Ovary (tissue), 9 donors: Measurements from ENCODE around the gene PRDX2. TPM values are rescaled to one million over a fixed set of nuclear protein-coding genes. Genes with fewer than 3 reads are reported as not detected.

Experiments
- DNase-seq, 5 donors: peaks; one replicate each; pipeline ENCODE4 v3.0.0-alpha.2; 2019 to 2020
- H3K27ac ChIP-seq, 2 donors: fragments of 200-600 bp; one replicate each; pipeline versions ENCODE4 v1.5.1 to v1.8.0; 2019 to 2022
- H3K27me3 ChIP-seq: fragments of 200-600 bp; one replicate; pipeline ENCODE4 v1.8.0; 2022
- H3K36me3 ChIP-seq: fragments of 200-600 bp; sonication (generic); one replicate; pipeline ENCODE4 v1.5.1; 2019
- H3K4me1 ChIP-seq: one replicate; pipeline ENCODE4 v1.8.1; 2013; ENCODE audit warnings: mild to moderate bottlenecking, moderate library complexity; ENCODE audit not compliant: insufficient read depth
- H3K4me3 ChIP-seq: fragments of 200-600 bp; sonication (generic); one replicate; pipeline ENCODE4 v1.5.1; 2017
- H3K9me3 ChIP-seq, 2 donors: fragments of 200-600 bp in 1 of 2; sonication (generic) in 1 of 2; one replicate each; pipeline versions ENCODE4 v1.5.1 to v1.8.1; 2013 to 2019; ENCODE audit warnings: mild to moderate bottlenecking in 1 of 2, moderate library complexity in 1 of 2
- EP300 ChIP-seq: sonication (generic); formaldehyde crosslinking; IDR thresholded peaks from one replicate; pipeline ENCODE4 v1.6.1; 2017; ENCODE audit warnings: antibody characterized with exemption
- POLR2A ChIP-seq: fragments of 450-650 bp; IDR thresholded peaks from one replicate; pipeline ENCODE4 v1.6.1; 2017; ENCODE audit warnings: antibody characterized with exemption, mild to moderate bottlenecking, moderate library complexity
- WGBS, 3 donors: extraction: QIAGEN DNeasy Blood & Tissue Kit in 1 of 3; methylation state at CpG; one replicate each; pipeline versions ENCODE4 v1.1.5 to v1.1.7; 2013 to 2017; 5-methylcytosine and 5-hydroxymethylcytosine counted together
- intact Hi-C, 4 donors: fragments of 100-400 bp; cut with DNase I; formaldehyde crosslinking; loops; one replicate each; pipeline versions ENCODE4 v1.11.0 to v1.15.1; 2022 to 2023
- polyA plus RNA-seq, 2 donors: library from polyadenylated mRNA; stranded (reverse); fragments of 200-250 nt in 1 of 2; fragments of 350-450 nt in 1 of 2; fragmentation: Illumina TruSeq in 1 of 2; extraction: RNeasy Lipid Tissue Mini Kit (QIAGEN cat#74804) in 1 of 2; gene quantifications; one replicate each; pipeline ENCODE4 v1.2.3, GENCODE V29; 2013 to 2014
- total RNA-seq, 7 donors: library from RNA; depleted of rRNA in 2 of 7; stranded (reverse); fragments of >200 nt in 2 of 7; fragmentation: NEBNext Ultra II Directional in 3 of 7; extraction: Animal tissue kit (Norgen Biotek cat#: 25700) in 3 of 7; gene quantifications; one replicate each; pipeline versions ENCODE4 v1.1.0 to v1.2.4, GENCODE V29; 2016 to 2023
- TF ChIP-seq, protein P1 (sequence below), 3 donors: fragments of 450-650 bp in 2 of 3; fragments of 200-600 bp in 1 of 3; IDR thresholded peaks; one replicate each; pipeline versions ENCODE4 v1.5.1 to v1.8.0; 2016 to 2022; ENCODE audit warnings: antibody characterized with exemption in 3 of 3, mild to moderate bottlenecking in 1 of 3
- donor health status: DM: no; HTN: no; CAD: no; lungs with moderate emphysema.
- donor health status: DM: no; HTN: no; CAD: no.
- donor health status: Bipolar disorder and iron deficiency.
- donor health status: DM: yes; HTN: yes; CAD: no.
- donor health status: DM: no; HTN: no; CAD: no.
- donor health status: DM: yes; HTN: yes; CAD: no.

Gene PRDX2
- total and polyA plus RNA-seq, 9 donors, result 98.3 to 321 (median 237) TPM

DNA sequence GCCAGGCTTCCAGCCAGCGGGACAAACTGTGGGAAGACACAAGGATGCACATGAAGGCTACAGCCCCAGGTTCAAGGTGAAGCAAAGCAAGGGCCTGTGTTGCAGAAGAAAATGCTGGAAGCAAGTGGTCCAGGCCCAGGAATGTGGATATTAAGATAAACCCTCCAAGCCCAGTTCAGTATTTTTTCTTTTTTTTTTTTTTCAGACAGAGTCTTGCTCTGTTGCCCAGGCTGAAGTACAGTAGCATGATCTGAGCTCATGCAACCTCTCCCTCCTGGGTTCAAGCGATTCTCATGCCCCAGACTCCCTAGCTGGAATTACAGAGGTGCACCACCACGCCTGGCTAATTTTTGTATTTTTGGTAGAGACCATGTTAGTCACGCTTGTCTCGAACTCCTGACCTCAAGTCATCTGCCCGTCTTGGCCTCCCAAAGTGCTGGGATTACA lies 4.4 kb downstream of the PRDX2 start:
- Histone ChIP-seq H3K36me3 (no peaks in the 10 kb centered on the region), H3K27me3 (no peaks in the 10 kb centered on the region), H3K27ac (no peak overlapping the region), H3K4me1 (peaks cover 4% of the 10 kb centered on the region), H3K4me3 (no peak overlapping the region), H3K9me3 (no peaks in the 10 kb centered on the region)
- DNase-seq, result peak in 2 of 5 donors; percentile 20 to 32
- intact Hi-C loops, result loop anchor here in 3 of 4 donors (2.0 to 5.0 kb wide), 2 partner anchors 20 to 35 kb away; no protein-coding TSS in a partner anchor
- TF ChIP-seq EP300 (no peak), POLR2A (no peak)
- TF ChIP-seq, protein P1, sequence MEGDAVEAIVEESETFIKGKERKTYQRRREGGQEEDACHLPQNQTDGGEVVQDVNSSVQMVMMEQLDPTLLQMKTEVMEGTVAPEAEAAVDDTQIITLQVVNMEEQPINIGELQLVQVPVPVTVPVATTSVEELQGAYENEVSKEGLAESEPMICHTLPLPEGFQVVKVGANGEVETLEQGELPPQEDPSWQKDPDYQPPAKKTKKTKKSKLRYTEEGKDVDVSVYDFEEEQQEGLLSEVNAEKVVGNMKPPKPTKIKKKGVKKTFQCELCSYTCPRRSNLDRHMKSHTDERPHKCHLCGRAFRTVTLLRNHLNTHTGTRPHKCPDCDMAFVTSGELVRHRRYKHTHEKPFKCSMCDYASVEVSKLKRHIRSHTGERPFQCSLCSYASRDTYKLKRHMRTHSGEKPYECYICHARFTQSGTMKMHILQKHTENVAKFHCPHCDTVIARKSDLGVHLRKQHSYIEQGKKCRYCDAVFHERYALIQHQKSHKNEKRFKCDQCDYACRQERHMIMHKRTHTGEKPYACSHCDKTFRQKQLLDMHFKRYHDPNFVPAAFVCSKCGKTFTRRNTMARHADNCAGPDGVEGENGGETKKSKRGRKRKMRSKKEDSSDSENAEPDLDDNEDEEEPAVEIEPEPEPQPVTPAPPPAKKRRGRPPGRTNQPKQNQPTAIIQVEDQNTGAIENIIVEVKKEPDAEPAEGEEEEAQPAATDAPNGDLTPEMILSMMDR (IDR thresholded peaks at IDR 0.05), result no peak
- 88 to 91% (median 89%) methylated on average over 6 of the region's 6 CpGs for WGBS, 3 donors

DNA sequence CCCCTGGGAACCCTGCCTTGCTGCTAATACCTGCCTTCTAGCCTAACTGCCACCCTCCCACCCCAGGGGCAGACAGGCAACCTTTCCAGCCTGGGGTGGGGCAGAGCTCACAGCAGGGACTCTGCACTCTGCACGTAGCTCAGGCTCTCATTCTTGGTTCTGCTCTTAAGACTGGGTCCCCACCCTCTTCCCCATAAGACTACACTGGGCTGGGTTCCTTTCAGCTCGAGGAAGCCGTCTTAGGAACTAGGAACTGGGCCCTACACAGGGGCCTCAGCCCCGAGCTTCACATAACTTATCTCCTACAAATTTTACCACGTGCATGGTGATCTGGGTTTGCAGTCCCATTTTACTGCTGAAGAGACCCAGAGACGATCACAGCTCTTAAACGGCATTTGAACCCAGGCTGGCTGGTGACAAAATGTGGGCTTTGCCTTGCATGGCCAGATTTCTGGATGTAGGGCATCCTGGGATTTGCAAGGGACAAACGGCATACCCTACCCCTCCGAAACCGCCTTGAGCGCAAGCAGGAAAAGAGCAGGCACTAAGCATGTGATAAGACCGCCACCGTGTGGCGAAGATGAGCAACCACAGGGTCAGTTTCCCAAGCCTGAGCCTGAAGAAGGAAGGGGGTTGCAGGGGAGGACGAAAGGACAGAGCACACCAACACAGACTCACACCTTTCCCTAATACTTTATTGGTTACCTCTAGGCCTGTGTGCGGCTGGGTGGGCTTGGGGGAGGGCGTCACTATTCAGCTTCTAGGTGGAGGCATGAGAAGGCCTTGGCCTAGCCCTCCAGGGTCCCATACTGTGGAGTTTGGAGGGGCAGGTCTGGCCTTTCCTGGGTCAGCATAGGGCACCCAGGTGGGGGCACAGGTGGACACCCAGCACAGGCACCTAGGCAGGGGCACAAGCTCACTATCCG lies 5.2 kb downstream of the PRDX2 start:
- H3K36me3 ChIP-seq, result no peaks in the 10 kb centered on the region
- H3K27ac ChIP-seq, result peak overlapping the region in 1 of 2 donors; percentile 42
- no peaks in the 10 kb centered on the region for H3K27me3 ChIP-seq
- H3K4me3 ChIP-seq, result no peak overlapping the region
- intact Hi-C loops, result loop anchor here in 3 of 4 donors (1.0 to 5.0 kb wide), 3 partner anchors 19 to 34 kb away; no protein-coding TSS in a partner anchor
- TF ChIP-seq EP300 (no peak), POLR2A (peak; percentile 21)
- TF ChIP-seq, protein P1 (IDR thresholded peaks at IDR 0.05), result peak; percentile 89 to 96 (median 94)
- H3K9me3 ChIP-seq, result no peaks in the 10 kb centered on the region
- peaks cover 4% of the 10 kb centered on the region for H3K4me1 ChIP-seq
- WGBS, 3 donors, result 7 to 9% (median 7%) methylated on average over 18 of the region's 18 CpGs
- peak; percentile 73 to 83 (median 81) for DNase-seq

DNA sequence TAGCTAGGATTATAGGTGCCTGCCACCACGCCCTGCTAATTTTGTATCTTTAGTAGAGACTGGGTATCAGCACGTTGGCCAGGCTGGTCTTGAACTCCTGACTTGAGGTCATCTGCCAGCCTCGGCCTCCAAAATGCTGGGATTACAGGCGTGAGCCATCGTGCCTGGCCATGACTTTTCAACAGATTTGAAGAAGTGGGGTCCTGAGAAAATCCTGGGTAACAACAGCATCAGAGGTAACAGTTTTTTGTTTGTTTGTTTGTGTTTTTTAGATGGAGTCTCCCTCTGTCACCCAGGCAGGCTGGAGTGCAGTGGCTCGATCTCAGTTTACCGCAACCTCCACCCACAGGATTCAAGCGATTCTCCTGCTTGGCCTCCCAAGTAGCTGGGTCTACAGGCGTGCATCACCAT lies 6.6 kb downstream of the PRDX2 start:
- intact Hi-C loops, result loop anchor here in 1 of 4 donors (5.0 kb wide), 1 partner anchor 33 kb away; no protein-coding TSS in a partner anchor
- Histone ChIP-seq H3K4me1 (peaks cover 4% of the 10 kb centered on the region), H3K4me3 (no peak overlapping the region), H3K27me3 (no peaks in the 10 kb centered on the region), H3K27ac (no peak overlapping the region), H3K36me3 (no peaks in the 10 kb centered on the region), H3K9me3 (no peaks in the 10 kb centered on the region)
- 87 to 93% (median 93%) methylated on average over 9 of the region's 9 CpGs for WGBS, 3 donors
- no peak for DNase-seq
- TF ChIP-seq, protein P1 (IDR thresholded peaks at IDR 0.05), result no peak
- TF ChIP-seq EP300 (no peak), POLR2A (no peak)

DNA sequence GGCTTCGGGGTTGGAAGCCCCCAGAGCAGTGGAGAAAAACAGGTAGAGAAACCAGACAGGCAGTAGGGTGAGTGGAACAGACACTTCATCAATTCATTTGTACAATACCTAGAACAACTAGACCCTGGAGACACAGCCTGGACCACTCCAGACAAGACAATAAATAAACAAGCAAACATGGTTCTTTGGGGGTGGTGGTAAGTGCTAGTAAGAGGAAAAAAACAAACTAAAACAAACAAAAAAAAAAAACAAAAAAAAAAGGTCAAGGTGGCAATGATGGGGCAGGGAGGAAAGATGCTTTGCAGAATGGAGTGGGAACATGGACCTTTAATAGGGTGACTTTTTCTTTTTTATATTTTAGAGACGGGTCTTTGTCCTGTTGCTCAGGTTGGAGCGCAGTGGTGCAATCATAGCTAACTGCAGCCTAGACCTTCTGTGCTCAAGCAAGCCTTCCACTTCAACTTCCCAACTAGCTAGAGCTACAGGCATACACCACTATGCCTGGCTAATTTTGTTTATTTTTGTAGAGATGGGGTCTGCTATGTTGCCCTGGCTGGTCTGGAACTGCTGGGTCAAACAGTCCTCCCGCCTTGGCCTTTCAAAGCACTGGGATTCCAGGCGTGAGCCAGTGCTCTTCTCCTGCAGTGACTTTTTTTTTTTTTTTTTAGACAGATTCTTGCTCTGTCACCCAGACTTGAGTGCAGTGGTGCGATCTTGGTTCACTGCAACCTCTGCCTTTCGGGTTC lies 7.2 kb downstream of the PRDX2 start:
- DNase-seq, result peak in 3 of 5 donors; percentile 15 to 62 (median 55)
- H3K4me3 ChIP-seq, result peak overlapping the region; percentile 80
- peaks cover 4% of the 10 kb centered on the region for H3K4me1 ChIP-seq
- WGBS, 3 donors, result 63 to 70% (median 69%) methylated on average over 7 of the region's 7 CpGs
- TF ChIP-seq, protein P1 (IDR thresholded peaks at IDR 0.05), result peak in 1 of 3 donors; percentile 0
- peak; percentile 6 for TF ChIP-seq POLR2A
- TF ChIP-seq EP300, result no peak
- intact Hi-C loops, result no loop called here
- no peaks in the 10 kb centered on the region for H3K36me3 ChIP-seq
- no peaks in the 10 kb centered on the region for H3K9me3 ChIP-seq
- H3K27ac ChIP-seq, result peak overlapping the region; percentile 95 to 99
- no peaks in the 10 kb centered on the region for H3K27me3 ChIP-seq
